CD14-positive monocyte (primary cell): Measurements from ENCODE around the gene SPINT1. TPM values are rescaled to one million over a fixed set of nuclear protein-coding genes. Genes with fewer than 3 reads are reported as not detected.

Experiments used
- DNase-seq, 3 donors: peaks; one replicate each; pipeline ENCODE4 v3.0.0-alpha.2; 2011 to 2022
- H2AFZ ChIP-seq: 2 replicates; pipeline ENCODE4 v1.6.0; 2012; ENCODE audit warnings: mild to moderate bottlenecking, low read depth, low read length, inconsistent platforms; ENCODE audit not compliant: insufficient read depth, poor library complexity, severe bottlenecking
- H3K27ac ChIP-seq, 2 donors: 1 replicate in 1 of 2; 2 replicates in 1 of 2; pipeline ENCODE4 v1.5.1; 2012 to 2013; ENCODE audit warnings: low read length in 2 of 2, control low read depth in 1 of 2, inconsistent platforms in 1 of 2, low read depth in 1 of 2, mild to moderate bottlenecking in 1 of 2
- H3K27me3 ChIP-seq, 2 donors: one replicate each; pipeline versions ENCODE4 v1.6.0 to v1.6.1; 2011 to 2013; ENCODE audit warnings: low read length in 2 of 2; ENCODE audit not compliant: control insufficient read depth in 2 of 2, insufficient read depth in 2 of 2
- H3K36me3 ChIP-seq, 2 donors: replicated peaks in 1 of 2; 1 replicate in 1 of 2; 2 replicates in 1 of 2; pipeline versions ENCODE4 v1.5.1 to v1.6.1; 2012 to 2013; ENCODE audit warnings: low read length in 2 of 2, control low read depth in 1 of 2, inconsistent platforms in 1 of 2, mild to moderate bottlenecking in 1 of 2; ENCODE audit not compliant: insufficient read depth in 2 of 2, control insufficient read depth in 1 of 2
- H3K4me1 ChIP-seq, 2 donors: 1 replicate in 1 of 2; 2 replicates in 1 of 2; pipeline versions ENCODE4 v1.5.1 to v1.6.1; 2012 to 2013; ENCODE audit warnings: low read length in 2 of 2, control low read depth in 1 of 2, inconsistent platforms in 1 of 2, mild to moderate bottlenecking in 1 of 2, moderate library complexity in 1 of 2; ENCODE audit not compliant: insufficient read depth in 2 of 2, control insufficient read depth in 1 of 2
- H3K4me2 ChIP-seq: replicated peaks from 2 replicates; pipeline ENCODE3; 2012; ENCODE audit warnings: low read length, moderate library complexity, mild to moderate bottlenecking; ENCODE audit not compliant: poor library complexity, severe bottlenecking; ENCODE audit errors: extremely low read depth
- H3K4me3 ChIP-seq, 3 experiments: fragments of 200-600 bp in 1 of 3; sonication (generic) in 1 of 3; replicated peaks in 1 of 3; 1 replicate in 2 of 3; 2 replicates in 1 of 3; pipeline ENCODE4 v1.5.1; 2011 to 2013; ENCODE audit warnings: low read length in 3 of 3, mild to moderate bottlenecking in 3 of 3, control low read depth in 2 of 3, low read depth in 2 of 3, inconsistent platforms in 1 of 3, moderate library complexity in 1 of 3
- H3K79me2 ChIP-seq: 2 replicates; pipeline ENCODE4 v1.6.0; 2012; ENCODE audit warnings: mild to moderate bottlenecking, control low read depth, inconsistent platforms, low read length, moderate library complexity; ENCODE audit not compliant: insufficient read depth
- H3K9ac ChIP-seq: 2 replicates; pipeline ENCODE4 v1.6.0; 2017; ENCODE audit warnings: low read length, mild to moderate bottlenecking; ENCODE audit not compliant: insufficient read depth, poor library complexity, severe bottlenecking
- H3K9me3 ChIP-seq, 2 donors: replicated peaks in 1 of 2; 1 replicate in 1 of 2; 2 replicates in 1 of 2; pipeline versions ENCODE4 v1.5.1 to v1.6.1; 2012 to 2013; ENCODE audit warnings: low read length in 2 of 2, control low read depth in 1 of 2; ENCODE audit not compliant: control insufficient read depth in 1 of 2, insufficient read depth in 1 of 2
- H4K20me1 ChIP-seq: 2 replicates; pipeline ENCODE4 v1.6.0; 2012; ENCODE audit warnings: mild to moderate bottlenecking, low read length, control low read depth, moderate library complexity; ENCODE audit not compliant: insufficient read depth
- H3K27ac Mint-ChIP-seq, 7 donors: one replicate each; pipeline ENCODE4 v1.8.0; 2020; ENCODE audit warnings: mild to moderate bottlenecking in 7 of 7, mixed read lengths in 7 of 7, moderate library complexity in 6 of 7, inconsistent platforms in 2 of 7
- H3K27me3 Mint-ChIP-seq, 3 donors: one replicate each; pipeline ENCODE4 v1.8.0; 2021 to 2022; ENCODE audit warnings: low read depth in 3 of 3, mild to moderate bottlenecking in 3 of 3, mixed read lengths in 3 of 3, moderate library complexity in 3 of 3, inconsistent platforms in 1 of 3
- H3K36me3 Mint-ChIP-seq, 2 donors: one replicate each; pipeline ENCODE4 v1.8.0; 2020; ENCODE audit warnings: mixed read lengths in 2 of 2, inconsistent platforms in 1 of 2, mild to moderate bottlenecking in 1 of 2
- H3K4me1 Mint-ChIP-seq: one replicate; pipeline ENCODE4 v1.8.0; 2020; ENCODE audit warnings: mild to moderate bottlenecking, mixed read lengths
- H3K4me3 Mint-ChIP-seq, 2 donors: one replicate each; pipeline ENCODE4 v1.8.0; 2020; ENCODE audit warnings: mild to moderate bottlenecking in 2 of 2, mixed read lengths in 2 of 2, moderate library complexity in 1 of 2
- H3K9me3 Mint-ChIP-seq, 7 donors: one replicate each; pipeline ENCODE4 v1.8.0; 2020 to 2022; ENCODE audit warnings: mixed read lengths in 7 of 7, mild to moderate bottlenecking in 6 of 7, moderate library complexity in 6 of 7, inconsistent platforms in 2 of 7
- CTCF ChIP-seq: fragments of 200-600 bp; IDR thresholded peaks from one replicate; pipeline ENCODE4 v1.8.0; 2022; ENCODE audit warnings: antibody characterized with exemption, mild to moderate bottlenecking
- WGBS: methylation state at CpG from one replicate; pipeline ENCODE4 v1.1.5; 2013; ENCODE audit warnings: missing lambda C conversion rate; ENCODE audit not compliant: insufficient coverage; 5-methylcytosine and 5-hydroxymethylcytosine counted together
- intact Hi-C, 2 donors: fragments of 100-400 bp; cut with micrococcal nuclease; formaldehyde crosslinking; loops; one replicate each; pipeline versions ENCODE4 v1.15.0 to v1.15.1; 2023
- polyA plus RNA-seq, 3 donors: library from polyadenylated mRNA; depleted of rRNA in 1 of 3; unstranded in 2 of 3; stranded (reverse) in 1 of 3; fragments of 300-500 nt in 2 of 3; fragments of >200 nt in 1 of 3; fragmentation: Illumina TruSeq in 2 of 3; gene quantifications; 1 replicate in 2 of 3; 2 replicates in 1 of 3; pipeline ENCODE4 v1.2.3, GENCODE V29; 2012 to 2021

SPINT1 gene
- polyA plus RNA-seq, 3 donors: 17.1 to 46.5 (median 21.5) TPM

- no peaks in the 10 kb centered on the region for H3K36me3 ChIP-seq
- Mint-ChIP-seq H3K4me3 (no peak overlapping the region), H3K36me3 (no peaks in the 10 kb centered on the region), H3K9me3 (peaks cover 0 to 6% (median 2%) of the 10 kb centered on the region in 7 donors), H3K4me1 (no peaks in the 10 kb centered on the region), H3K27me3 (peaks cover 2 to 4% (median 4%) of the 10 kb centered on the region in 3 donors), H3K27ac (no peak overlapping the region)
- H3K4me3 ChIP-seq: no peak overlapping the region
- H3K79me2 ChIP-seq: no peaks in the 10 kb centered on the region
- H3K4me2 ChIP-seq: no peak overlapping the region
- no peaks in the 10 kb centered on the region for H3K9me3 ChIP-seq
- H3K4me1 ChIP-seq: no peaks in the 10 kb centered on the region
- intact Hi-C loops: no loop called here
- H3K27me3 ChIP-seq: no peaks in the 10 kb centered on the region
- H4K20me1 ChIP-seq: no peaks in the 10 kb centered on the region
- TF ChIP-seq CTCF: no peak
- no peak for DNase-seq
- no peak overlapping the region for H2AFZ ChIP-seq
- H3K27ac ChIP-seq: no peak overlapping the region
- H3K9ac ChIP-seq: no peak overlapping the region
- WGBS: no CpG with 5 or more reads among the region's 1 CpG
Measured at GRCh38 chr15:40886586-40886985, 42.7 kb downstream of the SPINT1 start.

- Mint-ChIP-seq H3K4me3 (no peak overlapping the region), H3K36me3 (no peaks in the 10 kb centered on the region), H3K9me3 (peaks cover 0 to 2% (median 0%) of the 10 kb centered on the region in 7 donors), H3K27me3 (peaks cover 3 to 18% (median 8%) of the 10 kb centered on the region in 3 donors), H3K27ac (peak overlapping the region in 1 of 7 donors; percentile 53), H3K4me1 (peaks cover 14% of the 10 kb centered on the region)
- H4K20me1 ChIP-seq: no peaks in the 10 kb centered on the region
- no peaks in the 10 kb centered on the region for H3K27me3 ChIP-seq
- no peak for TF ChIP-seq CTCF
- H3K36me3 ChIP-seq: no peaks in the 10 kb centered on the region
- peaks cover 13 to 16% of the 10 kb centered on the region in 2 donors for H3K4me1 ChIP-seq
- H3K27ac ChIP-seq: no peak overlapping the region
- no peak overlapping the region for H3K9ac ChIP-seq
- DNase-seq: no peak
- intact Hi-C loops: no loop called here
- no peak overlapping the region for H3K4me2 ChIP-seq
- no peaks in the 10 kb centered on the region for H3K79me2 ChIP-seq
- no peak overlapping the region for H2AFZ ChIP-seq
- no peaks in the 10 kb centered on the region for H3K9me3 ChIP-seq
- H3K4me3 ChIP-seq: no peak overlapping the region
Measured at GRCh38 chr15:40889112-40889511, 45.3 kb downstream of the SPINT1 start.
